Fibroblast of pulmonary artery (primary cell): ENCODE results near the gene PRR18.

ENCODE experiments used
- DNase-seq: peaks from one replicate; pipeline ENCODE4 v3.0.0-alpha.2; 2010; ENCODE audit warnings: low read depth
- H3K4me3 ChIP-seq: replicated peaks from 2 replicates; pipeline ENCODE4 v1.5.1; 2011; ENCODE audit warnings: low read depth, mild to moderate bottlenecking, control low read depth, low read length, moderate library complexity
- CTCF ChIP-seq: IDR thresholded peaks from 2 replicates; pipeline ENCODE4 v1.5.1; 2011; ENCODE audit warnings: mild to moderate bottlenecking, control low read depth, low read length, inconsistent platforms; ENCODE audit errors: missing control alignments

The PRR18 gene

DNA sequence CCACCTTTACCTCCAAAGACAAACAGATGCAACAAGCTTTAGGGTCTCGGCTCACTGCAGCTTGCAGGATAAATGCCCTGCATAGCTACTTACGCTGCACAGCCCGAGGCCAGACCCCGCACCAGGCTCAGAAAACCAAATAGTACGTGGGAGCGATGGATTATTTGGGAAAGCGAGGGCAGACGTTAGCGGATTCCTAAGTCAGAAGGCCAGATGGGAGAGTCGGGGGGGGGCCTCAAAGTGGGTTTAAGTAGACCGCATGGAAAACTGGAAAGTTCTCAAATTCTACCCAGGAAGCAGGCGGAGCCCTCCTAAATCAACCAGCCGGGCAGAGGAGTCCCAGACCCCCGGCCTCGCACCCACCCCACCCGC lies 33.8 kb upstream of the PRR18 start:
- TF ChIP-seq CTCF = no peak
- H3K4me3 ChIP-seq = peak overlapping the region; percentile 62
- DNase-seq = no peak

- DNase-seq = no peak
- TF ChIP-seq CTCF = no peak
- peak overlapping the region; percentile 62 for H3K4me3 ChIP-seq
These were observed 33.3 kb upstream of the PRR18 start for GRCh38 chr6:166341464-166341863.

DNA sequence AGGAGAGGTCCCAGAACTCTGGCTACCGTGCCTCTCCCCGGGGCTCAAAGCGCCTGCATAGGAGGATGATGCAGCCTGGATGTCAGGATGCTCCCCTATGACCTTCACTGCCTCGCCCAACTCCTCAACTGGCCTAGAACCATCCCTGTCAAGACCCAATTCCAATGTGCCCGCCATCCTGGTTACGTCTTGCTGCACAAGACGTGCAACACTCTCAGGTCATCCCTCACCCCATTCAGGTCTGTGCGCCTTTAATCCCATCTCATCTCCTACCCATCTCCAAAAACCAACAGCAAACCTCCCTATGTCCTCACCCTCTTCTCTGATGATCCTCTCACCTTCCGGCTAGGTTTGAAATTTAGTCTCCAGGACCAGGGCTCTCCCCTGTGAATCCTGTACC lies 30.7 kb upstream of the PRR18 start:
- TF ChIP-seq CTCF = no peak
- H3K4me3 ChIP-seq = no peak overlapping the region
- no peak for DNase-seq

DNA sequence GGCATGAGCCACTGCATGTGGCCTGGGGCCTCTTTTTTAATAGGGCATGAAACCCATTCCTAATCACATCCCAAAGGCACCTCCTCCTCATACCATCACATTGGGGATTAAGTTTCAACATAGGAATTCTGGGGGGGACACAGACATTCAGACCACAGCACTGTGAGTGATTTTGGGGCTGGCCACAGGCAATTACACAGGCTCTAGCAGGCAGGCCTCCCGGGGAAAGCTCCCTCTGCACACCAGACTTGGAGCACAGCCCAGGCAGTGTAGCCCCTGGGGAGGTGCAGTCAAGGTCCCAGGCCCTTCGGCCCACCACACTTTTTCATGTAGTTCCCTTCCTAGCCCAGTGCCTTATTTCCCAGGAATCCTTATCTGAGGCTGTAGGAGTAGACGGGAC lies 28.7 kb upstream of the PRR18 start:
- TF ChIP-seq CTCF = no peak
- no peak for DNase-seq
- H3K4me3 ChIP-seq = no peak overlapping the region

GRCh38 chr6:166335378-166336302 lies 27.4 kb upstream of the PRR18 start:
- no peak for TF ChIP-seq CTCF
- no peak for DNase-seq
- no peak overlapping the region for H3K4me3 ChIP-seq

- DNase-seq = no peak
- no peak for TF ChIP-seq CTCF
- H3K4me3 ChIP-seq = no peak overlapping the region
These were observed 26.7 kb upstream of the PRR18 start for GRCh38 chr6:166334878-166335277.
